GM18517 (cell line): ENCODE data around the gene RBKS.
A peak's percentile ranks its signal among the peaks of the same experiment; 100 is the strongest.
"Not testable (repeated sequence)": the region's sequence is repeated elsewhere in the genome, so short reads cannot be mapped to it uniquely, and the experiment has no call there.

Experiments used
- ATAC-seq: cut with Tn5 transposase; IDR thresholded peaks from one replicate; pipeline ENCODE4 v1.9.1; 2021; ENCODE audit warnings: mild to moderate bottlenecking, moderate library complexity; ENCODE audit not compliant: unreplicated experiment

Gene RBKS

DNA sequence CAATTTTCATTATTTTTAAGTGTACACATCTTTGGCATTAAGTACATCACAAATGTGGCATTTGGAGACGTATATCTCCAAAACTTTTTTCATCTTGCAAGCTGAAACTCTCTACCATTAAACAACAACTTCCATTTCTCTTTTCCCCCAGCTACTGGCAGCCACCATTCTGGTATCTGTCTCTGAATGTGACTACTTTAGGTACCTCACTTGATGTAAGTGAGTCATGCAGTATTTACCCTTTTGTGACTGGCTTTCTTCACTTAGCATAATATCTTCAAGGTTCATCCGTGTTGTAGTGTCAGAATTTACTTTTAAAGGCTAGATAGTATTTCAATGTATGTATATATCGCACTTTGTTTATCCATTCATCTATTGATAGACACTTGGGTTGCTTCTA is 17.4 kb upstream of the RBKS start:
- no peak for ATAC-seq

DNA sequence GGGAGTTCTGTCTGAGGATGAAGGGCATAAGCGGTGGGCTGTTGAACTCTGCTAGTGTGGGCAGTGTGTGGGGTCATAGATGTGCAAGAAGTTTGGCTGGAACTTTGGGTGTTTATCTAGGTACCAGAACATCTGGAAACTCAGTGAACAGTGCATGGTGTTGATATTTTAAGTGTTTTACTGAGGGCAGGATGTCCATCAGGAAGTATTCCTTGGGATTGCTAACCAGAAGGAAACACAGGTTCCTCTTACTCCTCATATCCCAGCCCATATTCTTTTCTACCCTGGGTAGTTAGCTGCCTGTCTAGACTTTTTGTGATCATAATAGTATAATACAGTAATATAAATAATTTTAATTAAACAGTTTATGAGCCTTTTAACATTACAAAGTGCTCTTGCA is 15.9 kb upstream of the RBKS start:
- no peak for ATAC-seq

DNA sequence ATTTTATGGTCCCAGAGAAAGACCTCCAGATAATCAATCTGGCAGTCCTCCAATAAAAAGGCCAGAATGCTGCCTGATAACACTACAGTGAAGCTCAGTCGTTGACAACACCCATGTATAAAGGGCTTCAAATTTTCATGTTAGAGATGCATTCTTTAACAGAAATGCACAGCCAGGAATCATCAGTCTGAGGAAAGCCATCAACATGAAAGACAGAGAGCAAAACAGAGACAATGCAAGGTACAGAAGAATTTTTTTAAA is 14.1 kb upstream of the RBKS start:
- ATAC-seq: no peak

DNA sequence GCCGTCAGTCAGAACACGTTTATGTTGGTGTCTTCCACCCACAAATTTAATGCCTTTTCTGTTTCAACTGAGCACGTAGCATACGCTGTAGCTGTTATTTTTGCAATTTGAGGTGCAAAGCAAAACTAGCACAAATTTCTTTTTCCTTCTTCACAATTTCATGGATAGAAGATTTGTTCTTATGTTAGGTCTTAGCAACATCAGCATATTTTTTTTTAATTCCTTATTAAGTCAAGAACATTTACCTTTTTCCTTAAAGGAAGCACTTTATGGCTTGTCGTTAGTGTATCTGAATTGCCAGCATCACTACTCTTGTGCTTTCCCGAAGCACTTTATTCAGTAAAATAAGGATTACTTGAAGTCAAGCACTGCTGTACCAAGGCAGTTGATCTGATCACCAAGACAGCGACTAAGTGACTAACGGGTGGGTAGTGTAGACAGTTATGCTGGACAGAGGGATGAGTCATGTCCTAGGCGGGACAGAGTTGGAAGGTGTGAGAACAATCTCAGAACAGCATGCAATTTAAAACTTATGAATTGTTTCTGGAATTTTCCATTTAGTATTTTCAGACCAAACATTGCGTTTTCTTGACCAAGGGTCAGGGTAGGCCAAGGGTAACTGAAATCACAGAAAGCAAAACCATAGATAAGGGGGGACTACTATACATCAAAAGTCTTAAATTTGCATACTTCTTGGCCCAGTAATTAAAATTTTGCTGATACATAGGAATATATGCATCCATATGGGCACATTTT is 13.6 kb upstream of the RBKS start:
- ATAC-seq: no peak

DNA sequence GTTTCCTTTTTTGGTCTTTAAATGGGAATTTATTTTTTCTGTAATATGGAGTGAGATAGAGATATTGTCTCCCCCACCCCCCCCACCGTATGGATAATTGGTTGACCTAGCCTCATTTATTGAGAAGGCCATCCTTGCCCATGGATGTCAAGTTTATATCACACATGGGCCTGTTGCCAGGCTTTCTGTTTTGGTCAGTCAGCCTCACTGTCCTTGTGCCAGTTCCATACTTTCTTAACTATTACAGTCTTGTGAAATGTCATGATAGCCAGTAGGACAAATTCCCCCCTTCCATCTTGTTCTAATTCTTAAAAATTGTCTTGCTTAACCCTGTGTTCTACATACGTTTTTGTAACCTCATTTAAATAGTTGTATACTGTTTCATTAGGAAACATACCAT is 12.8 kb upstream of the RBKS start:
- ATAC-seq: no peak

DNA sequence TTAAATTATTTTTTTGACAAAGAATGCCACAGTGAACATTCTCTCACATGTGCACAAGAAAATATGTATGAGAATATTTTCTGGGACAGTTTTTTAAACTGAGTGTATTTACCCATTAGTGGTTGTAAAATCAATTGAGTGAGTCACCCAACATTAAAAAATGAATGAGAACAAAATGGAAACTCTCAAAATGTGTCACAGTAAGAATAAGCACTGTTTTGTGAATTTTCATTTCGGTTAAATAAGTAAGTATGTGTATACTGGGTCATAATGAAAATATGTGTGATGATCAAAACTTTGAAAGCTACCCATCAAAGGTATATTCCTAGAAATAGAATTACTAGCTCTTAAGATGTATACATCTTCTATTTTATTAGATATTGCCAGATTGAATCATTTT is 11.9 kb upstream of the RBKS start:
- ATAC-seq: no peak

DNA sequence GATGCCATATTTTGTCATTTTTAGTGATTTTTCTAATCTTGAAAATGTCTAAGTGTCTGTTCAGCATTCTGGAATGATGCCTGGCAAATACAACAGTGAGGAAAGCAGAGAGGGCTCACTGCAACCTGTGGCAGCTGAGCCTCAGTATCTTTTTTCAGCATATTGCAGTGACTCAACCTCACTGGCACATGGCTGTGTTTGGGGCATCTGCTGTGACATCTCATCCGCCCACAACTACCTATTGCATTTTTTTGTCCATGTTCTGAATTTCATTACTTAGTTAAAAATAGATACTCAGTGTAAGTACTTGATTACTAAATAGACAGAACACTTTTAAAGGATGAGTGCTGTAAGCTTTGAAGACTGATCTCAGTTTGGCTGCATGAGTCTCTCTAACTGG is 11.0 kb upstream of the RBKS start:
- no peak for ATAC-seq

DNA sequence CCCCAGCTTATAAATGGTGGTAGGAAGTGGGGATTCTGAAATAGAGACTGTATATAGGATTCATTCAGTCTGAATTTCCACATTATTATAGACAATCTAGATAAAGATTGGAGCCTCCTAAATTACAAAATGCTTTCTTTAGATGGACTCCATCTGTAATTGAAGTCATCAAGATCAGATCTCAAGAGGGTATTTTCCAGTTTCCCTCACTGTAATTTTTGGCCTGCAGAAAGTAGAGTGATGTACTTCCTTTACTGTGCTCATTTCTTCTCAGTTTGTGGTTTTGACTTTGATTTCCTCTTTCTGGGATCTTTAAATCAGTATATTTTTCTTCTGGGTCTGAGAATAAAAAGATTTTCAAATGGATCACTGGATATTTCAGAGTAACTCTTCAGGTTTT is 7.5 kb upstream of the RBKS start:
- no peak for ATAC-seq

DNA sequence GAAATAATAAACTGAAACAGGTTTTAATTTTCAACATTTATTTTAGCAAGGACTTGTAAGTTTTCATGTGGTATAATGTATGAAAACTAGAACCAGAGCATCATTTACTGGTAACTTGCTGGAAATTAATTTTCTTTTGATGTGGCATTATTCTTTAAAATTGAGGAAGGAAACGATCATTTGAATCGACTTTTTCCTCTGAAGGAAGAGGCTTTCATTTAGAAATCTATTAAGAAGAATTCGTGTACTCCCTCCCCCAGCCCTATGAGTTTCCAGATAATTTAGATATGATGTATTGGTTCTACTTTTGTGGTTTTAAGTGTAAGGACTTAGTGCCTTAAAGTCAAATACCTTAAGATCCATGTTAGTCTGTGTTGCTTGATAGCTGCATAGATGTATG is 2.8 kb upstream of the RBKS start:
- ATAC-seq: no peak

DNA sequence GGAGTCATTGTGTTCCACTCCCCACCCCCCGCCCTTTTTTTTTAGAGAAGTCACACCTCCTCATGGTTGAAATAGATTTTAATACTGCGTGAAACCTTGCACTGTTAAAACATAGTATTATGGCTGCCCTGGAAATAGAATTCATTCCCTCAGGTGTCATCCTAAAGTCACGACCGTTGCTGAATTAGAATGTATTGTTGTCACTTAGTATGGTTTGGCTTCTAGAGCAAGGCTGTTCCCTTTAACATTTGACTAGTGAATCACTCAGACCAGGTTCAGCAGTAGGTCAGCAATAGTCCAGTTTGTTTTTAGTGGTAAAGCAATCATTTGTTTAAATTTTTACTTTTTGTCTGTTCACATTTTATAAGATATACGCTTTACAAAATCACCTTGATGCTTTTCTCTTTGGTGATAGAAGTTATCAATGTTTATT is 1.5 kb upstream of the RBKS start:
- no peak for ATAC-seq

DNA sequence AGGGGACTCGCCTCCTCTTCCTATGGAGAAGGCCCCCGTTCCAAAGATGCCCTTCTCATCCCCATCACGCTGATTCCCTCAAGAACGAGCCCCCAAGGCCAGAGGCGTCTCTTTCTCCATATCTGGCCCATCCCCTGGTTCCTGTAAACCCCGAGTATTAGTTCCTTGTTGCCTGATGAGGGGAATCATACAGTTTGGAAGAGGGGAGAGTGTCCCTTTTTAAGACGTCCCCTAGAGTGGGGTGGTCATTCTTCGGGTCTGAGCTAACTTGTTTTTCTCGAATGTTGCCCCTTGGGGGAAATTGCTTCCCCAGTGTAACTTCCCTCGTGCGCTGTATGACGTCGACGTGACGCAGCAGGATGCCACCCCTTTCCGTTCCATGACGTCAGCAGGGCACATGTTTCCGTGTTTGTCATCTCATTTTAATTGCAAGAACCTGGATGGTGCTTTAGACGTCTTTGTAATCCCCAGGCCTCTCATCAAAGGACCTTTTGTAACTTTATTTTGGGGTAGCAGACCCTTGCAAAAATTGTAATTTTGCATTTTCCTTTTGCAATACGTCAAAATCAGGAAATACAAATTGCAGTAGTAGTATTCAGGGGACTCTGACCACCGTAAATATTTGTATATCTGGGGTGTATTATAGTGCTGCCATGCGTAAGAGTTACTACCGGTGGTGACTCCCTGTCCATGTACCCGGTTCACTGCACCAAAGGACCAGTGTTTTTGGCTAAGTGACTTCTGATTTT is 911 bp upstream of the RBKS start:
- ATAC-seq: peak; percentile 13

DNA sequence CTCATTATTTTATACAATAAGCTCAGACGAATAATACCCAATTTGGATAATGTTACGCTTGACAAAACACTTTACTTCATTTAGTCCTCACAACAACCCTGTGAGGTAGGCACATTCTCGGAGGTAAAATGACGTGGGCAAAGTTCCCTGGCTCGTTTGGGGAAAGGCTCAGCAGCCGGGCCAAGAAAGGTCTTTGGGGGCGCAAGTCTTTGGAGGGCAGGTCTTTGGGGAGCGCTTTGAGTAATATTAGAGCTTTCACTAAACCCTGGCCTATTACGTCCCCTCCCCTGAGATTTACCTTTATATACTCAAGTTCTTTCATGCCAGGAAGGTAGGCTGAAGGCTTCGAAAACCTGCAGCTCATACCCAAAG is 427 bp downstream of the RBKS start:
- peak; percentile 1 for ATAC-seq

DNA sequence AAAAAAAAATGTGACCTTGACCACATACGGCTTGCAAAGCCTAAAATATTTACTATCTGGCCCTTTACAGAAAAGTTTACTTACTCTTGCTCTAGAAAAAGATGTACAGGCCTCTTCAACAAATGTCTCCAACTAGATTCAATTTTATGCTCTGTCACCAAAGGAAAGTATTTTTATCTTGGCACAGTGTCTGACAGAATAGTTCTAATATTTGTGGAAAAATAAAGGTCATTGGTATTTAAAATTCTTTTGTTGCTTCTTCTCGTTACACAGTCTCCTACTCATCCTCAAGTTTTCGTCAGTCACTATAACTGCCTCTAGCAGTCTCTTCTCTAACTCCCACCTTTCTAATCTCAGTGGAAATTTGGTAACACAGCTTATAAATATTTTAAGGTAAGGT is 1.4 kb downstream of the RBKS start:
- no peak for ATAC-seq

DNA sequence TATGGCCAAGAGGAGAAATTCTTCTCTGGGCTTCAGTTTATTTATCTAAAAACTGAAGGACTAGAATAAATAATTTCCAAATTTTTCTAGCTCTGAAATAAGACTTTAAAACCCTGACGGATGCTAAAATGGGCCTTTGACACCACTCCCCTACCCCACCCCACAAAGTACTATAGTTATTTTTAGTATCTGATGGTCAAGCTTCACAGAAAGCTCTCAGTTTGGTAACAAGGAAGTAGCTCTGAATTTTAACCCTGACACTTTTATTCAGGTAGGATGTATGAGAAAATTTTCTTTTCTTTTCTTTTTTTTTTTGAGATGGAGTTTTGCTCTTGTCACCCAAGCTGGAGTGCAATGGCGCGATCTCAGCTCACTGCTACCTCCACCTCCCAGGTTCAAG is 2.4 kb downstream of the RBKS start:
- no peak for ATAC-seq

DNA sequence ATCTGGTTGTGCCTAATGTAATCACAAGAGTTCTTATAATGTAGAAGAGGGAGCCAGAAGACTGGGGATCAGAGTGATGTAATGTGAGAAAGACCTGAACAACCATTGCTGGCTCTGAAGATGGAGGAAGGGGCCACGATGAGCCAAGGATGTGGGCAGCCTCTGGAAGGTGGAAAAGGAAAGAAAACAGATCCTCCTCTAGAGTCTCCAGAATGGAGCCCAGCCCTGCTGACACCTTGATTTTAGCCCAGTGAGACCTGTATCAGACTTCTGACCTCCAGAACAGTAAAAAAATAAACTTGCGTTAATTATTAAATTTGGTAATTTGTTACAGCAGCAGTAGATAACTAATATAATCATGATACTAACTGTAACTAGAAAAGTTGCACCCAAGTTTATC is 3.1 kb downstream of the RBKS start:
- no peak for ATAC-seq

DNA sequence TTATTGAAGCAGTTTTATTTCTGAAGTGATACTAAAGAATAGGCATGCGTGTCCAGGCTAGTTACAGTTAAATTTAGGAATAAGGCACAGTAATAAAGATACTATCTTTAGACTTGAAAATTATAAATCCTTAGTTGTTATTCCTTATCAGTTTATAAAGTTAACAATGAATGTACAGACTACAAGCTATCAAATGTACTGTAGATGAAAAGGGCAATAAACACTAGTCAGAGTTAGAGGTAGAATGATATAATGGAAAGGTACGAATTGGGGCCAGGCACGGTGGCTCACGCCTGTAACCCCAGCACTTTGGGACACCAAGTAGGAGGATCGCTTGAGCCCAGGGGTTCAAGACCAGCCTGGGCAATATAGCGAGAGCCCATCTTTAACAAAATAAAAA is 3.9 kb downstream of the RBKS start:
- ATAC-seq: no peak

DNA sequence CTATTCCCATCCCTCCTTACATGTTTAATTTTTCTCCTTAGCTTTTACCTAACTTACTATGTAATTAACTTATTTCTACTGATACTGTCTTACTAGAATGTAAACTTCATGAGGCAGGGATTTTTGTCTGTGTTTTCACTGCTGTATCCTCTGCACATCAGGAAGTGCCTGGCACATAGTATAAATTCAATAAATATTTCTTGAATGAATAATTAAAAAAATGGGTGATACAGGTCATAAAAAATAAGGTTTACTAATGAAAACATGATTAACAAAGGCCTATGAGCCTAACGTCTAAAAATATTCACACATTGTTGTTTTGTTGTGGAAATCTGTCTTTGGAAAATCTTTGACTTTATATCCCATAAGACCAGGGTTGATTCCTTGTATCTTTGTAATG is 4.5 kb downstream of the RBKS start:
- no peak for ATAC-seq

DNA sequence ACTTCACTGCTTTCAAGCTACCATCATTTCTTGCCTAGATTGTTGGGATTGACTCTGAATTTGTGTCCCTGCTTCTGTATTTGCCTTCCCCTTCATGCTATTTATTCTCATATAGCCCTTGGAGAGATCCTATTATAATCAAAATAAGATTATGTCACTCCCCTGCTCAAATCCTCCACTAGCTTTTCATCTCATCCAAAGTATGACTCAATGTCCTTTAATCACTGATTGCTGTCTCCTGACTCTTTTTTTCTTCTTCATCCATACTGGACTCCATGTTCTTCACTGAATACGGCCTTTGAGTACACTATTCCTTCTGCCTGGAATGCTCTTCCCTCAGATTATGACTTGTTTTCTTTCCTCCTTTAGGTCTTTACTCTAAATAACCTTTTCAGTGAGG is 5.0 kb downstream of the RBKS start:
- no peak for ATAC-seq

DNA sequence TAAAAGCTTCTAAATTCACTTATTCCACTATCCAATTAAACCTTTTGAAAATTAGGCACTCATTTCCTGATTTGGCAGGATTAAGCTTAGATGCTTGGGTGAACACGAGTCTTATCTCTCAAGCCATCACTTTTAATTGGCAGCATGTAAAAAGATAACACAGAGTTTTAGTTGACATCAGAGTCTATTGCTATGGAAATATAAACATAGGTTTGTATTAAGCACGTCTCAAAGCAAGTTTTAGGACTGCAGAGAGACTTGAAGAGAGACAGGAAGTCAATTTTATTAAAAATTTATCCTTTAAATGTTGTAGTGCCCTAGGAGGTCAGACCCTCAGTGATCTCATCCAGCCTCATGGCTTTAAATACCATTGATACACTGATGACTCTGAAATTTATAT is 5.6 kb downstream of the RBKS start:
- ATAC-seq: no peak

DNA sequence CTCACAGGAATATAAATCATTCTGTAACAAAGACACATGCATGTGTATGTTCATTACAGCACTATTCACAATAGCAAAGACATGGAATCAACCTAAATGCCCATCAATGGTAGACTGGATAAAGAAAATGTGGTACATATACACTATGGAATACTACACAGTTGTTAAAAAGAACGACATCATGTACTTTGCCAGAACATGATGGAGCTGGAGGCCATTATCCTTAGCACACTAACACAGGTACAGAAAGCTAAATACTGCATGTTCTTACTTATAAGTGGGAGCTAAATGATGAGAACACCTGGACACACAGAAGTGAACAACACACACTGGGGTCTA is 7.6 kb downstream of the RBKS start:
- not testable (repeated sequence) for ATAC-seq

DNA sequence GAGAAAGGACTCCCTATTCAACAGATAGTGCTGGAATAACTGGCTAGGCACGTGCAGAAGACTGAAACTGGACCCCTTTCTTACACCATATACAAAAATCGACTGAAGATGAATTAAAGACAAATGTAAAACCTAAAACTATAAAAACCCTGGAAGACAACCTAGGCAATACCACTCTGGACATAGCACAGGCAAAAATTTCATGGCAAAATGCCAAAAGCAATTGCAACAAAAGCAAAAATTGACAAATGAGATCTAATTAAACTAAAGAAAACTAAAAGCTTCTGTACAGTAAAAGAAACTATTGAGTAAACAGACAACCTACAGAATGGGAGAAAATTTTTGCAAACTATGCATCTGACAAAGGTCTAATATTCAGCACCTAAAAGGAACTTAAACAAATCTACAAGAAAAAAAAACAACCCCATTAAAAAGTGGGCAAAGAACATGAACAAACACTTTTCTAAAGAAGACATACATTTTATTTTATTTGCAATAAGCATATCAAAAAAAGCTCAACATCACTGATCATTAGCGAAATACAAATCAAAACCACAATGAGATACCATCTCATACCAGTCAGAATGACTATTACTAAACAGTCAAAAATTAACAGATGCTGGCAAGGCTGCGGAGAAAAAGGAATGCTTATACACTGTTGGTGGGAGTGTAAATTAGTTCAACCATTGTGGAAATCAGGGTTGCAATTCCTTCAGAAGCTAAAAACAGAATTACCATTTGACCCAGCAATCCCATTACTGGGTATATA is 8.2 kb downstream of the RBKS start:
- not testable (repeated sequence) for ATAC-seq

DNA sequence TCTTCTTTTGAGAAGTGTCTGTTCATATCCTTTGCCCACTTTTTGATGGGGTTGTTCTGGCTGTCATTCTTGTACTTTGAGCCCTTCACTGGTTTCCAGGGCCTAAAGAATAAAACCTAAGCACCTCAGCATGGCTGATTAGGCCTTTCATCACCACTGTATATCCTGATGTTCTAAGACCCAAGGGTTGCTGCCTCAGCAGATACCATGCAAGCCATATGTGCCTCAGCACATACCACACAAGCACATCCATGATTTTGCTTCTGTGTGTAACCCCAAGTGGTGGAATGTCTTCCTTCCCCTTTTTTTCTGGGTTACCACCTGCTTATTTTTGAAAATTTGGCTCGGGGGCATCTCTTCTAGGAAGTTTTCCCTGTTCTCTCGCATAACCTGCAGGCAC is 11.4 kb downstream of the RBKS start:
- ATAC-seq: no peak
